Measurements from ENCODE around the gene LRRC71.

DNA sequence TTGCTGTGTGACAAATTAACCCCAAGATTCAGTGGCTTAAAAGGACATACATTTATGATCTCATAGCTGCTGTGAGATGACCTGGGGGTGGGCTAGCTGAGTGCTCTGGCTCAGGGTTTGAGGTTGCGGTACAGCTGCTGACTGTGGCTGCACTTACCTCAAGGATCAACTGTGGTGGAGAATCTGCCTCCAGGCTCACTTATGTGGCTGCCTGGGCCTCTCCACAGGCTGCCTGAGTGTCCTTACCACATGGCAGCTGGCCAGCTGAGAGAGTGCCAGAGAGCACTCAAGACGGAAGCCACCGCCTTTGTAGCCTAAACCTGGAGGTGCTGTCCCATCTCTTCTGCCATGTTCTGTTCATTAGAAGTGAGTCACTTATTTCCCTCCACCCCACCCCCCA lies 5.7 kb downstream of the LRRC71 start:
- TF ChIP-seq CTCF (IDR thresholded peaks at IDR 0.05): no peak
- TF ChIP-seq NFIC (IDR thresholded peaks at IDR 0.05; ENCODE audit: borderline replicate concordance): peak; percentile 85
- no peak for TF ChIP-seq TAF1 (IDR thresholded peaks at IDR 0.05; ENCODE audit: borderline replicate concordance, low read depth, low read length)
- no peak for TF ChIP-seq IRF3 (IDR thresholded peaks at IDR 0.05; ENCODE audit: low read depth, low read length)
- TF ChIP-seq EZH2phosphoT487 (IDR thresholded peaks at IDR 0.05; ENCODE audit: borderline replicate concordance, low read depth): no peak
- no peak for TF ChIP-seq RAD21 (IDR thresholded peaks at IDR 0.05; ENCODE audit: low read length)
- TF ChIP-seq POLR2AphosphoS5 (IDR thresholded peaks at IDR 0.05; ENCODE audit: low read depth, low read length): no peak
- no peak for TF ChIP-seq MXI1 (IDR thresholded peaks at IDR 0.05; ENCODE audit: low read depth, low read length)
- TF ChIP-seq YY1 (IDR thresholded peaks at IDR 0.05; ENCODE audit: low read depth): no peak
- no peak; a peak in 1 of 4 replicates for TF ChIP-seq EP300 (IDR thresholded peaks at IDR 0.05; ENCODE audit: borderline replicate concordance in 1 of 2, low read depth in 1 of 2, low read length in 1 of 2)
- no peak for TF ChIP-seq NRF1 (IDR thresholded peaks at IDR 0.05; ENCODE audit: low read depth, low read length)
- TF ChIP-seq RXRA (IDR thresholded peaks at IDR 0.05; ENCODE audit: borderline replicate concordance, low read depth): no peak
